HG03565 (cell line): ENCODE data around the gene CBLB.

Source experiments
- ATAC-seq: cut with Tn5 transposase; IDR thresholded peaks from one replicate; pipeline ENCODE4 v1.9.1; 2021; ENCODE audit warnings: mild to moderate bottlenecking, moderate library complexity; ENCODE audit not compliant: unreplicated experiment

The CBLB gene

DNA sequence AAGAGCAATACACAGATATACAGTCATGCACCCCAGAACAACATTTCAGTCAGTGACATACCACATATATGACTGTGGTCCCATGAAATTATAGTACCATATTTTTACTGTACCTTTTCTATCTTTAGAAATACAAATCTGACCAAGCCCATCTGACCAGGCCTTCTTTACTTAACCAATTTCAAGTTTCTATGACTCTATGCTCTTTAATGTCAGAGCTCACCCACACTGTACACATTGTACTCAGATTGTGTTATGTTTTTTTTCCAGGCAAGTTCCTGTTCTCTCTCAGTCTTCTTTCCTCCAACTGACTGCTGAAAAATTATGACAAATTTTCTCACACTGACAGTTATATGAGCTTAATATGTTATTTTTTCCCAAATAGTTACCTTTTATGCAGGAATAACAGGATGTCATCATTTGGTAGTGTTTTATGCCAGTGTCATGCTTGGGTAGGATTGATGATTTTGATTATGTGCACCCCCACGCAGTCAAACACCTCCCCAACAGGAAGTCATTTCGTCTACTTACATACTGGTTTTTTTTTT, 8.0 kb upstream of the CBLB start:
- ATAC-seq, result peak; percentile 70

DNA sequence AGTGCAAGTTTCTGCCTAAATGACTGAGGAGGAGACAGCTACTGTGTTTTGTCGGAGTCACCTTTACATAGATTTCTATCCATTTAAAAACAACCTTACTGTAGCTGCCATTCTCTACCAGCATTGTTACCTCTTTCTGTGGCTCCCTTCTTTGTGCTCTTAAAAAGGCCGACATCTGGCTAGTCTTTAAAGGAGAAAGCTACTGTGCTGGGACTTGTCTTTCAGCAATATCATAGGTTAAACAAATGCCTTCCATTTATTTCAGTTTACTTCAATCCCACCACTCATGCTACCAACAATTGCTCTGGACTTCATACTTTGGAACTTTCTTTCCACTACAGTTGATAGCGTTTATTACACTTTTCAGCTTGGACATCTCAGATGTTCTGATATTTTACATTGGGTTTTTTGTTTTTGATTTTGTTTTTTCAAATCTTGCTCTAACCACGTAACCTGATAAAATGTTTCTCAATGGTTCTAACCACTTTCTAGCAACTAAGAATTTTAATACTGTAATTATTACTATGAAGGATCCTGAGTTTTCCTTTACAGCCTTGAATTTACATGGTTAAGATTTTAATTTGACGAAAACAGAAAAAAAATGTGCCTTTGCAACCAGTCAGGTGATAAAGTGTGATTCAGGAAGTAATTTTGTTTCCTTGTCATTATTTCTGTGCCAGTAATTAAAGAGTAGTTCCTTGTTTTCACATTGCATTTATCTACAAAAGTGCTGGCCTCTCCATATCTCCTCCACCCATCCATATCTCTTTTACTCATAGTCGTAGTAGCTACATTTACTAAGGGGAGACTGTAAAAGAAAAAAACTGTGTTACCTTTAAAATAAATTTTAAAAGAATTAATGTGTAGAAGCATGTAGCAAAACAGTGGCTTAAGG, 1.3 kb upstream of the CBLB start:
- ATAC-seq, result no peak

DNA sequence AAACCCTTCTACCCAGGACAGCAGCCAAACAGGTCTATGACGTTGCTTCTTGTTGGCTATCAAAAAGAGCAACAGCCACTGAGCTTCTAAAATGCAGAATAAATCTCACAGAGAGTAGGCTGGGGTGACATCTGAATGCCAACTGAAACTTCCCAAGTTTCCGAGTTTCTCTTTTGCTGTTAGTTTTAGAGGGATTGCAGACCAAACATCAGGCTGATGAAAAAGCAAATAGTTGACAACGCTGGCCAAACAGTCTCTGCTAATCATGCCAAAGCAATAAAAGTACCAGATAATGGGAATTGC, 670 bp upstream of the CBLB start:
- no peak for ATAC-seq

DNA sequence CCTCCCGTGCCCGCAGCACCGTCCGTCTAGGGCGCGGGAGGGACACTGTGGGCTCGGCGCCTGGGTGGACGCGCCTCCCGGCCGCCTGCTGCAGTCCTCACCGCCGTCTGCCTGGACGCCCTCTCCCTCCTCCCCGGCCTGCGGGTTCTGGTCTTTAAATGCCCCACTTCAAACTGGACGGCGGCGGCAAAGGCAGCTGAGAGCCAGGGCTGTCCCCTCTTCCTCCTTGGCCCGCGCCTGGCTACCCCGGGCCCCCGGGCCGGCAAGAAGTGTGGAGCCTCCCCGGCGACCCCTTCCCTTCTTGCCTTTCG, 426 bp downstream of the CBLB start:
- ATAC-seq, result no peak

DNA sequence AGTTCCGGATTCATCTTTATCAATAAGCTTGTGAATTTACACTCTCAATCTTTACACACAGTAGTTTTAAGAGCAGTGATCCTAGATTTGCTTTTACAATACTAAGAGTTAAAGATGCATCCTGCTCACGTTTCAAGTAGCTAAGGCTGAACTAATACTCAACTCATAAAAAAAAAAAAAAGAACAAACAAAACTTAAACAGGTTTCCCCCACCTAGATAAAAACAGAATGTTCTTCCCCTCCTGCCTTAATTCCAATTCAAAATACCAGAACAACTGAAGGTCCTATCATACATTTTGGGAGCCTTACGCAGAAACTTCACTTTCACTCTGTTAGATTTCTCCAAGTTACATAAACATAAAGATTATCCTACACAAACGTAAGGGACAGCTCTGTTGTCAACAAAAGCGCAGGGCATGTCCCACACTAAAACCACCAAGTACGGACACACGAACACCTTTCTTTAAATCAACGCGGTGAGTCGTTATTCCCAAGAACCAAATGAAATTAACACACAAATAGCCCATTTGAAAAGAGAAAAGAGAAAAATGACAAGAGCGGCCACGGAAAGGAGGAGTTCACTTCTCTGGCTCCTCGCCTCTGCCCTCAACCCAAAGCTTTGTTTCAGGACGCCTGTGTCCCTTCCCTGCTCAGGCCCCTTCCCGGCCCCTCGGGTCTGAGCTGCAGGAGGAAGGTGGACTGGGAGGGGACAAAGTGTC, 941 bp downstream of the CBLB start:
- no peak for ATAC-seq

DNA sequence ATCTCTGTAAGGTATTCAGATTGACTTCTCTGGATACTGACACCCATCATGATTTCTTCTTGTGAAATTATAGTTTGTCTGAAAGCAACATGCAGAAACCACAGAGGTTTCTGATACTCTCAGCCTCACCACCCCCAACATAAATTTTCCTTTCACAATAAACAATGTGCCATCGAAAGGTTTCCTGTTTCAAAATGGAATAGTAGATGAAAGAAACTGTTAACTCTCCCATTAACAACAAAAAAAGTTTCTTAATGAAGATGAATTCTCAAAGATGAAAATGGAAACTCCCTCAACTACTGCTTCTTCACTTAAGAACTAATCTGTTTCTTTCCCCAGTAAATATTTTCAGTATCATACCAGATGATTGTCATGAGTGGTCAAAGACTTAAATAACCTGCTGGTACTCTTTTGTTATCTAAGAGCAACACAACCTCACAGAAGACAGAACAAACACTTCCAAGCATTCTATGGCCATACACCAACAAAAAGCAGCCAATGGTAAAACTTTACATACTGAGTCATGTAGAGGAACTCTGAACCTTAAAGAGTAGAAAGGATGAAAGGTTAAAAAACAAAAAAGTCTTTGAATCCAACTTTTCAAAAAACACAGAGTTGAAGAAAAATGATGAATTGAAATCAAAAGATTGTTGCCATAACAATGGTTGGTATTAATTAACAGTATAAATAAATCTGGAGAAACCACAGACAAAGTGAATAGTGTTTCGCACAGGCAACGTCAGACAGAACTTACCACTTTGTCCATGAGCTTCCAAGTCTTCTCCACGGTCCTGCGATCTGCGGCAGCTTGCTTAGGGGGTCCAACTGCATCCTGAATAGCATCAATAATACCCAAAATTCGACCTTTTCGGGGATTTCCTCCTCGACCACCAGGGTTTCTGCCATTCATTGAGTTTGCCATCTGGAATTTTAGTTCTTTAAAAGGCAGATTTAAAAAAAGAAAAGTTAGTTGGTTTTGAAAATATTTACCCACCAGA, 1.9 kb downstream of the CBLB start:
- ATAC-seq, result peak; percentile 24

DNA sequence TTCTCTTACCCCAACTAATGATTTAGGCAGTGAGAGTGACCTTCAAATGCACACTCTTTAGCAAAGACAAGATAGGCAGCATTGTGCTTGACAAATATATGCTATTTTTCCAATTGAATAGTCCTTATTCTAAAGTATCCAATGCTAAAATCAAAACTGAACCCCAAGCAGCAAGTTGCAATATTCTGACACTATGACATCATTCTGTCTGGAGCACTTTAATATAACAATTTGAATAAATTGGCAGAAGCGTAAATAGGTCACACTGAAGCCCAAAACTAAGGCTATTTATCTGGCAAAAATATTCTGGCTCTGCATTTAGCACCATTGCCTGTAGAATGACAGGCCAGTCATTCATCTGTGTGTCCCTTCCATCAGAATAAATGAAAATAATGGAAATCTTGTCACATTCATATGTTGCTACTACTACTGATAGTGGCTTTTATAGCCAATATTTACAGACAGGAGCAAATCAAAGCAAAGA, 2.9 kb downstream of the CBLB start:
- ATAC-seq, result no peak

DNA sequence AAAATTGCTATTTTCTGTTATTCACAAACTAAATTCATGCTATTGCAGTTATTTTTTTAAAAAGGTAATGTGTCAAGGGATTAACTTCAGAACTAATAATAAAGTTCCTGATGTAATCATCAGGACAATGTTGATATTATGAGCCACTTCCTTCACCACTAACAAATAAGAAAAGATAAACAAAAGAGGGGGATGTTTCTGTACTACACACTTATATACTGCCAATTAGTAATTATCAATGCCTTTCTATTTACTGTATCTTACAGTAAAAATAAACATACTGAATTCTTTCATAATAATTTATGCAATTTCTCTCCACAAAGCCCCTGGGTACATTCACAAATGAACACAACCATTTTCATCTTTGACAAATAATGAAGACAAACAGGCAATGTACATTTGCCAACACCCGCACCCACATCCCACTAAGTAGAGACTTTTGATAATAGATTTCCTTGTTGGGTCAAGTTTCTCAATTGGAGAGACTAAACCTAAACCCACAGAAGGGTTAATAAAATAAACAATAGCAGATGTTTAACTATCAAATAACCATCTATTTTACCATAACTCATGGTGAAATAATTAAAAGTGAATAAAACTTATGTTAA, 3.7 kb downstream of the CBLB start:
- no peak for ATAC-seq

DNA sequence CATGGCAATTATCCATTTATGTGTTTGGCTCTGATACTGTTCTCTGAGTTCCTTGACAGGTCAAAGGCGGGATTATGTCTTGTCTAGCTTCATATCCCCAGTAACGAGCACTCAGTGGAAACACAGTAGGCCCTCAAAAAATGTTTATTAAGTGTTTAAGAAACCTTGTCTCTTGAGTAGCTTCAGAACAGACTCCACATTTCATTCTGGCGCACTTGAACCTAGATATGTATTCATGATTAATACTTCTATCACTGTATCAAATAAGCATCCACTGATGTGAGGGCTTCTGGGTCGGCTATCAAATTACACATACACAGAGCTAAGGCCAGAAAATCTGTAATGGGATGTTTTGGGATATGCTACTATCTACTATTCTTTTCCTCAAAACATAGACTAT, 4.6 kb downstream of the CBLB start:
- ATAC-seq, result no peak

DNA sequence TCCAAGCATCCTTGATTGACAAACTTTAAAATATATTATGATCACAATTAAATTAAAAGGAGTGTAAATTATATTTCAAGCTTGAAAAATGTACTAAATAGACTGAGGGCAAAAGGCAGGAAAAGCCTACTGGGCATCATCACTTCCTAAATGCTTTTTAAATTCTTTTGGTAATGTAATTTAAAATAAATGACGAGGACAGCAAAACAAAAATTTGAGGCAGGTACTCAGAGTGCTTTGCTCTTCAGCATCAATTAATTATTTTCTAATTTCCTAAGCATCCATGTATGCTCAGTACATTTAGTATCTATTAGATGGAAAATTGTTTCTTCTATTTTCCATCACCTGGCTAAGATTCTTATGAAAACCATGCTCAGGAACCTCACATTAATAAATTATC, 5.2 kb downstream of the CBLB start:
- no peak for ATAC-seq

DNA sequence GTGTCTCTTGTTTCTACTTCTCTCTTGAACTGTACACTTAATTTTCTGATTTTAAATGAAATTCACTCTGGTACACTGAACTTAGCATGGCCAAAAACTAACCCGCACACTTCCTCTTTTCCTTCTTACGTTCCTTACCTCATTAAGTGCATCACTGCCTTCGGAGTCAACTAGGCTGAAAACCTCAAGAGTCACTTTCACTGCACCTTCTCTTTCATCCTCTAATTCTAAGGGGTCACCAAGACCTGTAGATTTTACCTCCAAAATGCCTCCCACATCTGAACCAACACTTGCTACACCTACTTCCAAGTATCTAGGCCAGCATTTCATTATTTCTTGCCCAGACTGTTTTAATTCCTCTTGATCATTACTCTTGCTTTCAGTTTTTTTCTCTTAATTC, 6.6 kb downstream of the CBLB start:
- ATAC-seq, result peak; percentile 69

DNA sequence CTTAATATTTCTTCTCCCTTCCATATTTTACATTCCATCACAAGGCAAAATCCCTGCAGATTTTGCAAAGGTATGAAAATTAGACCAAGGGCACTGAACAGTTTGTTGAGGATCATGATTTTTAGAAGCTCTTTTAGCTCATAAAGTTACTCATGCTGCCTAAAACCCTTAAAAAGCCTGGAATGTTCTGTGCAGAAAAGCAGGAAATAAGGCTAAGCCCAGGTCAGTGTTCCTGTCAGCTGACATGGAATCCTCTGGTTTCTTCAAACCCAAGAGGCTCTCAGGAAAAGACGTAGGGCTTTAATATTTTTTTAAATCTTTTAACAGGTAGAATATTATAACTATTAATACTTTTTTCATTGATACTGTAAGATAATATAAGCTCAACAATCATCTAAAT, 8.2 kb downstream of the CBLB start:
- ATAC-seq, result no peak

DNA sequence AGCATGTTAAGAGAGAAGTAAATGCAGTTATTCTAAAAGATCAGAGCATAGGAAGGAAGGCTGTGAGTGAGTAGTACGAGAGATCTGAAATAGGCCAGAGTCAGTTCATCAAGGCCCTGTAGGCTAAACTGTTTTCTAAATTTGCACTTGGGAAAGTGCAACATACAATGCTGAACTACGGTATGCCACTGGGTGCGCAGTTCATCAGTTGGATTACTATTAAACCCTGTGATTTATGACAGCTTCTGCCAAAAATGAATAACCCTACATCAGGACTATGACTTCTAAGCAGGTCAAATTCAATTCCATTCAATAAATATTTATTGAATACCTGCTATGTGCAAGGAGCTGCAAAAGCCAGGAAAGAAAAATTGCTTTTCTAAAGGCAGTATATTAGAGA, 10.8 kb downstream of the CBLB start:
- ATAC-seq, result no peak

DNA sequence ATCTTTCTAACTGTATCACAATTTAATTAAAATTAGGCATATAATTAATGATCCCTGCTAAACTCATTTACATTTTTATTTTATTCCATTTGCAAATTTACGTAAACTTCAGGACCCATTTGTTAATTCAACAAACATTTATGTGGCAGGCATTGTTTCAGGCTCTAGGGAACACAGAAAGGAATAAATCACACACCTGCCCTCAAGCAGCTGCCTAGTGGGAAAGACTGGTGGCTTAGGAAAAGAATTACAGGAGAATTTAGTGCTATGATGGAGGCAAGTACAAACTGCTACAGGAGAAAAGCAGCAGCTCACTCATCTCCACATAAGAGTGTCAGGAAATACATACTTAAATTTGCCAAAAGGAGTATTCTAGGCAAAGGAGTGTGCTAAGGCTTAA, 11.2 kb downstream of the CBLB start:
- ATAC-seq, result no peak

DNA sequence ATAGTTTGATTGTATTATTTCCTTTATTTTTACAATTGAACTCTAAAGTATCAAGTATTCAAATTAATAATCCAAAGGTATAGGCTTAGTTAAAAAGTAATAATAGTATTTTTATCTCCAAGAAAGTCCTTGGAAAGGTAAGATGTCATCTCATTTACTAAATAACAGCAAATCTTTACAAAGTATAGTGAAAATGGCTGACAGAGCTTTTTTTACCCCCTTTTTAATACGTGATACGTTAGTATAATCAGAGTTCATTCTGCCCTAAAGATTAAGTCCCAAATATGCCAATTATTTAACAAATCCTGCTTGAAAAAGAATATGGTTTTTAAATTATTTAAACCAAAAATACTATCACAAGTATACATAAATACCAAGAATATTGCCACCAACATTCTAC, 12.2 kb downstream of the CBLB start:
- ATAC-seq, result no peak

DNA sequence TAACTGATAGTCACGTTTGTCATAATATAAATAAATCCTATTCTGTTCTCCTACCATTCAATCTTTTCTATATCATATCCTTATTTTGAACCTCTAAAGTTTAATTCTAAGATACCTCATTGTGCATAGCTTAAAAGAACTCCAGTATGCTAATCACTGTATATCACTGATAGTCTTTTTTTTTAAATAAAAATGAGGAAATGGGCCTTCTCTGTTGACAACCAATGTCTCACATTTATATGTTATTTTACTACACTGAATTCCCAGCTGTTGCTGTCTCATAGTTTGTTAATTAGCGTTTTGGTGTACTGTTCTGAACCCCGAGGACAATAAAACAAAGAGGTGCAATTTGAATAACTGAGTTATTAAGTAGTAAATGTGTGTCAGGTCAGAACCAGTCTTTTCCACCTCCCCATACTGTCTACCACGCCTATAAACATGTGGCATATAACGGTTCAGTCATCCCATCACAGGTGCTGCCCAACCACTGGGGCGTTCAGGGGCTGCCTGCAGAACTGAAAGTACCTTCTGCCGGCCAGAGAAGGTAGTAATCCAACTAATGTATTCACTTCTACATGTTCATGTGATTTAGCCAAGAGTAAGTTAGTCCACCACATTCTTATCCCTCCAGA, 14.9 kb downstream of the CBLB start:
- peak; percentile 89 for ATAC-seq

DNA sequence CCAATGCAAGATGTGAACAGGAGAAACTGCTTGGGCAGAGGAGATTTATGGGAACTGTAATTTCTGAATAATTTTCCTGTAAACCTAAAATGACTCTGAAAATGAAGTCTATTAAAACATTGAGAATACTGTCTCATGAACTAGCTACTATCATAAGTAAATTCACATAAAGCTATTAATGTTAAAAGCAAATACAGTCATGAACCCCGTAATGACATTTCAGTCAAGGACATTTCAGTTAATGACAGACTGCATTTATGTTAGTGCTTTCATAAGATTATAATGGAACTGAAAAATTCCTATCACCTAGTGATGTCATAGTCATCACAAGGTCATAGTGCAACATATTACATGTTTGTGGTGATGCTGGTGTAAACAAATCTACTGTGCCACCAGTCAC, 17.2 kb downstream of the CBLB start:
- ATAC-seq, result no peak

DNA sequence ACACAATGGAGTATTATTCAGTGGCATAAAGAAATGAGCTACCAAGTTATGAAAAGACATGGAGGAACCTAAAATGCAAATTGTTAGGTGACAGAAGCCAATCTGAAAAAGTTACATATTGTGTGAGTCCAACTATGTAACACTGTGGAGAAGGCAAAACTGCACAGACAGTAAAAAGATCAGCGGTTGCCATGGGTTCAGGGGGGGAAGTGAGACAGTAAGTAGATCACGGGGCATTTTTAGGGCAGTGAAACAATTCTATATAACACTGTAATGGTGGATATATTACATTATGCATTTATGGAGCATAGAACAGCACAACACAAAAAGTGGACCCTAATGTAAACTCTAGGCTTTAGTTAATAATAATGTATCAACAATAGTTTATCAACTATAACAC, 17.6 kb downstream of the CBLB start:
- no peak for ATAC-seq

DNA sequence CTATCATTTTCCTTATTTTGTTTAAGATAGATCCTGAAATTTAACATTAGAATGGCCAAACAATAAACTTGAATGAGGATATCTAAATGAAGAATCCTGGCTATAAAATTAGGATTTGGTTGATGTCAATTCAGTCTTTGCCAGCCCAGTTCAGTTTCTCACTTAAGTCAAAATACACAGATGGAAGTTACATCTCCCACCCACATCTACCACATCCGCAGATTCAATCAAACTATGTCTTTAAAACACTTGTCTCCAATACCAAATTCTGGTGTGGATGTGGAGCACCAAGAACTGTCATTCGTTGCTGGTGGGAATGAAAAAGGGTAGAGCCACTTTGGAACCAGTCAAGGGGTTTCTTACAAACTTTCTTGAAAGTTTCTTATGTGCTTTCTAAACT, 18.2 kb downstream of the CBLB start:
- ATAC-seq, result no peak

DNA sequence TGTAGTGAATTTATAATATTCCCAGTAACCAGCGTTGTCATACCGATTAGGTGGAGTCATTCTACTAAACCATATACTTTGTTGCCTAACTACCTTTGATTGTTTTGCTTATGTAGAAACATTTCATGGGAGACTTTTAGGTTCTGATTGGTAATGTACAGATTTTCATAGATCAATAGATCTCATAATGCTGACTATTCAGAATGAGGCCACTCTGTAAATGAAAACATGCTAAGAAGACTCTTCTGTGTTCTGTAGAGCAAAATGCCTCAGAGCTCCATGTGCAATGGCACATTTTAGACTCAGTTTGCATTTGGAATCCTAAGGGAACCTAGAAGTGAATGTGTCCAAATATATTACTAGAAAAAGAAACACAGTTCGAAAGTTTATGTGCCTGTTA, 20.0 kb downstream of the CBLB start:
- no peak for ATAC-seq
